Lower lobe of right lung (tissue), 2 donors: ENCODE results near the gene GCDH. TPM values are rescaled to one million over a fixed set of nuclear protein-coding genes. Genes with fewer than 3 reads are reported as not detected.

Source experiments
- ATAC-seq, 2 donors: fragments of 200-7000 bp; cut with Tn5 transposase; one replicate each; pipeline ENCODE4 v1.9.1; 2020 to 2022; ENCODE audit warnings: mild to moderate bottlenecking in 2 of 2, moderate library complexity in 2 of 2
- DNase-seq: peaks from one replicate; pipeline ENCODE4 v3.0.0-alpha.2; 2020
- H3K27ac ChIP-seq: fragments of 200-600 bp; one replicate; pipeline ENCODE4 v1.8.0; 2022
- H3K27me3 ChIP-seq: fragments of 200-600 bp; one replicate; pipeline ENCODE4 v1.8.0; 2022; ENCODE audit warnings: low read depth
- H3K36me3 ChIP-seq: fragments of 200-600 bp; one replicate; pipeline ENCODE4 v1.8.0; 2022; ENCODE audit warnings: mild to moderate bottlenecking
- H3K4me1 ChIP-seq: fragments of 200-600 bp; one replicate; pipeline ENCODE4 v1.8.0; 2022
- H3K4me3 ChIP-seq: fragments of 200-600 bp; one replicate; pipeline ENCODE4 v1.8.0; 2022; ENCODE audit warnings: mild to moderate bottlenecking
- H3K9me3 ChIP-seq: fragments of 200-600 bp; one replicate; pipeline ENCODE4 v1.8.0; 2022
- intact Hi-C: fragments of 100-400 bp; cut with DNase I; formaldehyde crosslinking; loops from one replicate; pipeline ENCODE4 v1.11.0; 2022
- total RNA-seq: library from RNA; stranded (reverse); fragmentation: NEBNext Ultra II Directional; extraction: Animal tissue kit (Norgen Biotek cat#: 25700); gene quantifications from one replicate; pipeline ENCODE4 v1.2.1, GENCODE V29; 2021
- TF ChIP-seq, protein P1 (sequence below): fragments of 200-600 bp; IDR thresholded peaks from one replicate; pipeline ENCODE4 v1.8.0; 2022; ENCODE audit warnings: antibody characterized with exemption, mild to moderate bottlenecking
- donor health status: DM: no; HTN: yes; CAD: no; lungs with severe emphysema.

GCDH gene
- total RNA-seq, 1 donor from 2014 or later = 23.9 TPM

- Histone ChIP-seq H3K27me3 (no peaks in the 10 kb centered on the region), H3K36me3 (peaks cover 79% of the 10 kb centered on the region), H3K4me1 (peaks cover 58% of the 10 kb centered on the region), H3K9me3 (no peaks in the 10 kb centered on the region), H3K4me3 (peak within 1 kb of the TSS; percentile 77), H3K27ac (peak within 1 kb of the TSS; percentile 93)
- TF ChIP-seq, protein P1, sequence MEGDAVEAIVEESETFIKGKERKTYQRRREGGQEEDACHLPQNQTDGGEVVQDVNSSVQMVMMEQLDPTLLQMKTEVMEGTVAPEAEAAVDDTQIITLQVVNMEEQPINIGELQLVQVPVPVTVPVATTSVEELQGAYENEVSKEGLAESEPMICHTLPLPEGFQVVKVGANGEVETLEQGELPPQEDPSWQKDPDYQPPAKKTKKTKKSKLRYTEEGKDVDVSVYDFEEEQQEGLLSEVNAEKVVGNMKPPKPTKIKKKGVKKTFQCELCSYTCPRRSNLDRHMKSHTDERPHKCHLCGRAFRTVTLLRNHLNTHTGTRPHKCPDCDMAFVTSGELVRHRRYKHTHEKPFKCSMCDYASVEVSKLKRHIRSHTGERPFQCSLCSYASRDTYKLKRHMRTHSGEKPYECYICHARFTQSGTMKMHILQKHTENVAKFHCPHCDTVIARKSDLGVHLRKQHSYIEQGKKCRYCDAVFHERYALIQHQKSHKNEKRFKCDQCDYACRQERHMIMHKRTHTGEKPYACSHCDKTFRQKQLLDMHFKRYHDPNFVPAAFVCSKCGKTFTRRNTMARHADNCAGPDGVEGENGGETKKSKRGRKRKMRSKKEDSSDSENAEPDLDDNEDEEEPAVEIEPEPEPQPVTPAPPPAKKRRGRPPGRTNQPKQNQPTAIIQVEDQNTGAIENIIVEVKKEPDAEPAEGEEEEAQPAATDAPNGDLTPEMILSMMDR = no peak
- peak; percentile 97 for ATAC-seq
- intact Hi-C loops = no loop called here
- DNase-seq = peak; percentile 99
Observed at GRCh38 chr19:12945479-12946091, 54.6 kb downstream of the GCDH start, which contains the start of gene RAD23A. Gene RAD23A, plus strand, starts transcription at chr19:12945862. Its CDS starts 87 bp downstream, at chr19:12945949.

GRCh38 chr19:12946092-12946721 lies 55.2 kb downstream of the GCDH start:
- Histone ChIP-seq H3K4me3 (peak overlapping the region; percentile 77), H3K9me3 (no peaks in the 10 kb centered on the region), H3K27me3 (no peaks in the 10 kb centered on the region), H3K27ac (peak overlapping the region; percentile 93), H3K4me1 (peaks cover 52% of the 10 kb centered on the region), H3K36me3 (peaks cover 79% of the 10 kb centered on the region)
- TF ChIP-seq, protein P1 = no peak
- ATAC-seq (peak; percentile 88 to 89), DNase-seq (peak; percentile 81)
- intact Hi-C loops = no loop called here

DNA sequence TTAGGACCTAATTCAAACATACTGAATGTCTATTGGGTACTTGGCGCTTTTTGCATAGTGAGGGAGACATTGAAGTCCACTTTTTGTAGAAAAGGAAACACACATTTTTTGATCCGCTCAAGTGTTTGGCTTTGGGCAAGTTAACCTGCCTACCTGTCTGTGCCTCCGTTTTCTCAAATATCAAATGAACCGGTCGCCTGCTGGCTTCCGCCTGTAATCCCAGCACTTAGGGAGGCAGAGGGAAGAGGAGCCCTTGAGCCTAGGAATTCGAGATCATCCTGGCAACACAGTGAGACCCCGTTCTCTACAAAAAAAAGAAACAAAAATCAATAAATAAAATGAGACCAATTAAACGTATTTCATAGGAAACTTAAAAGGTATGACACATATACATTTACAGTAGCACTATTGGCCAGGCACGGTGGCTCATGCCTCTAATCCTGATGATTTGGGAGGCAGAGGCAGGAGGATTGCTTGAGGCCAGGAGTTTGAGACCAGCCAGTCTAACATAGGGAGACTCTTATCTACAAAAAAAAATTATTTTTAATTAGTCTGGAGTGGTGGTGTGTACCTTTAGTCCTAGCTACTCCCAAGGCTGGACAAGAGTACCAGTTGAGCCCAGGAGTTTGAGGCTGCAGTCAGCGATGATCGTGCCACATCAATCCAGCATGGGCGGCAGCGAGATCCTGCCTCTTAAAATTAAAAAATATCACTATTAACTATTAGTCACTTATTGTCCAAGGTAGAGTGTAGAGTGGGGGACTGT lies 56.0 kb downstream of the GCDH start:
- Histone ChIP-seq H3K27ac (peak overlapping the region; percentile 93), H3K4me3 (peak overlapping the region; percentile 77), H3K9me3 (no peaks in the 10 kb centered on the region), H3K27me3 (no peaks in the 10 kb centered on the region), H3K36me3 (peaks cover 79% of the 10 kb centered on the region), H3K4me1 (peaks cover 45% of the 10 kb centered on the region)
- no peak for ATAC-seq
- TF ChIP-seq, protein P1 = no peak
- DNase-seq = no peak
- intact Hi-C loops = no loop called here

- Histone ChIP-seq H3K36me3 (peaks cover 79% of the 10 kb centered on the region), H3K9me3 (no peaks in the 10 kb centered on the region), H3K27ac (no peak overlapping the region), H3K4me3 (no peak overlapping the region), H3K27me3 (no peaks in the 10 kb centered on the region), H3K4me1 (peaks cover 46% of the 10 kb centered on the region)
- DNase-seq = peak; percentile 48
- TF ChIP-seq, protein P1 = no peak
- intact Hi-C loops = no loop called here
- ATAC-seq = no peak
Observed at GRCh38 chr19:12947702-12948611, 57.0 kb downstream of the GCDH start.
